GM19023 (cell line): Measurements from ENCODE around the gene APLF.
"Not testable (repeated sequence)": the region's sequence is repeated elsewhere in the genome, so short reads cannot be mapped to it uniquely, and the experiment has no call there.

Experiments
- ATAC-seq: cut with Tn5 transposase; IDR thresholded peaks from one replicate; pipeline ENCODE4 v1.9.1; 2021; ENCODE audit warnings: mild to moderate bottlenecking, moderate library complexity; ENCODE audit not compliant: unreplicated experiment

The APLF gene

DNA sequence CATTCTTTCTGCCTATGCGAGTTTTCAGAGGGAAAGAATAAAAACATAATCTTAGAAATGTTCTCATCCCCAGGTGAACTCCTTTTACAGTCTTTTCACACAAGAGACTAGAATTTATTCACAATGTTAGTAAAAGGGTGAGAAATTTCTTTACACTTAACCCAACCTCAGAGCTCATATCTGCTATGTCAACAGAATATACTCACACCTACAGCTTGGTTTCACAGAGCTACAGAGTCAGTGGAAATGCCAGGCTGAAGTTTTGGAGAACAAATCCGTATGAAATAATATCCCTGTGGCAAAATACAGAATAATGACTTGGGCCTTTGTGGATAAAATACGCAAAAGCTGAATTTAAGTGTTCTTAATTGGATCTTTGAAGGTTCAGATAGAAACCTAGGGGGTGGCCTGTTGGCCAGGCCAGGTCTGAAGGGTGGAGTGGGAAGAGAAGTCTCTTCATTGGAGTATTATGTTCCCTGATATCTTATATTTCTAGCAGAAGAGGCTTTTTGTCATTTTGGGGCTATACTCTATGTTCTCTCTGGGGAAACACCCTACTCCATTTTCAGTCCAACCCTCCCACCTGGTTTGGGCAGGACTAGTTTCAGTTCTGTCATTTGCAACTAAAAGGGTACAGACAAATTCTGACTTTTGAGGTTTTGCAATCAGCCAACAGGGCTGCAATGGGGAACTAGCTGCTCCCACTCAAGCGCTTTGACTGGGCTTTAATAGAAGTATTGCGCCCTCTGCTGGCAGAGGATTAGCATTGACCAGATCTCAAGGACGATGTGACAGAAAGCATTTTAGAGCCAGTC, 26.0 kb upstream of the APLF start:
- ATAC-seq: peak; percentile 97

- no peak for ATAC-seq
Measured at GRCh38 chr2:68441994-68442322, 25.4 kb upstream of the APLF start.

GRCh38 chr2:68446425-68446824, 21.0 kb upstream of the APLF start:
- ATAC-seq: not testable (repeated sequence)

GRCh38 chr2:68447118-68447517, 20.3 kb upstream of the APLF start:
- no peak for ATAC-seq

GRCh38 chr2:68448671-68449653, 18.4 kb upstream of the APLF start:
- no peak for ATAC-seq

- ATAC-seq: no peak
Measured at GRCh38 chr2:68452158-68452900, 15.1 kb upstream of the APLF start.

DNA sequence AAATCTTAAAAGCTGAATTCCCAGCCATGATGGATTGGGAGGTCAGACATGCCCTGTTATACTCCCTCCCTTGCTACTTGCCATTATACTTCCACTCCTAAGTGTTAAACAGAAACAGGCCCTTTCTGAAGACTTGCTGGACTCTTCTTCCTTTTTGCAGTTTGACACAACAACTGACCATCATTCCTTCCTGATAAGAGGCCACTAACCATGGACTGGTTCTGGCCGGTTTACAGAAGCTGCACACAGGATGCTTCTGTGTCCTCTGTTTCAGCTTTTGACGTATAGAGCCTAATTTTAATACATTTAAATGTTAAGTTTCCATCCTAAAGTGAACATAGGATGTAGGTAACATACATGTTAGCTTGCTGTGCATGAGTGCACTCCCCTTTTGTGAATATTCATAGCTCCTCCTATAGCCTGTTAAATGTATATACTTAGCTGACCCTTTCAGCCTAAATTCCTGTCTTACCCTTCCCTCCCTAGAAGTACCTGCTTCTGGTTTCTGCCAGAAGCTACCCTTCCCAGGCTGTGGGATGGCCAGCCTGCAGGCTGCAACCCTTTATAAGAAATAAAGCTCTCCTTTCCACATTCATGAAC, 13.5 kb upstream of the APLF start:
- ATAC-seq: no peak

- ATAC-seq: no peak
Measured at GRCh38 chr2:68454719-68455118, 12.7 kb upstream of the APLF start.

DNA sequence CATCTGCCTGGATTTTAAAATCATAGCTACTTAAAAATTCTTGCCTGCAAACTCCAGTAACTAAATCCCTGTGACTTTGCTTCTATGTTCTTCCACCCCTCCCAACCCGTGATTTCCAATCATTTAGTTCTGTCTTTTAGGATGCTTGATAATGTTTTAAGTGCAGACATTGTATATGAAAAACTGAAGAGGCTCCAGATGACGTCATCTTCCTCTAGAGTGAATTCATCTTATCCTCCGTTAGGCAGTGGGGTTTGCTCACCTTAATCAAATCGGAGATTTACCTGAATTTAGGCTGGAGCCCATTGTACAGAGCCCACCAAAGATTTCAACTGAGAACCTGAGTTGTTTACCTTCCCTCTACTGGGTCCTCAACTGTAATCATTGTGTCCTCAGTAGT, 11.2 kb upstream of the APLF start:
- ATAC-seq: no peak

GRCh38 chr2:68458981-68459380, 8.4 kb upstream of the APLF start:
- no peak for ATAC-seq

DNA sequence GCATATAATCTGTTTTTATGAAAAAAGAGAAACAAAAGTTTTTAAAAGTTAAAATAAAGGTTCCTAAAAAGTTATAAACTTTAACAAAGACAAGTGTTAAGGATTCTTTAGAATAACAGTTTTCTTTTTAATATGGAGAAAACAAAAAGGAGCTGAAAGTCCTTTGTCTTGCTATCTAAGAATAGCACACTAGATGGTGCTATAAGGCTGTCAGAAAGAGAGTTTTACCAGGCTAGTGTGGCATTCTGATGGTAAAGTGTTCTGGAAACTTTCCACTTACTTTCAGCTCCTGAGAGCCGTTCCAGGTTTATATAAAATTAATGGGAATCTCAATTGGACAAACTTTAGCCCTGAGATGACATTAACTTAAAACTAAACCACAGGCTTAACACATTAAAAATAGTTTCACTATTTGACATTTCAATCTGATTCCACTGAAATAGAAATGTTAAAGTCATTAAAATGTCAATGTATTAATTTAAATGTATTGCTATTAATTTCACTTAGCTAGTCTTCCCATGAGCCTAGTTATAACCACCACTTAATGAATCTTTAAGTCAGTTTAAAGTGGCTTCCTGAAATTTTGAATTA, 4.0 kb upstream of the APLF start:
- ATAC-seq: no peak

- ATAC-seq: no peak
Measured at GRCh38 chr2:68464651-68465050, 2.7 kb upstream of the APLF start.

- ATAC-seq: no peak
Measured at GRCh38 chr2:68465081-68465916, 2.1 kb upstream of the APLF start.

DNA sequence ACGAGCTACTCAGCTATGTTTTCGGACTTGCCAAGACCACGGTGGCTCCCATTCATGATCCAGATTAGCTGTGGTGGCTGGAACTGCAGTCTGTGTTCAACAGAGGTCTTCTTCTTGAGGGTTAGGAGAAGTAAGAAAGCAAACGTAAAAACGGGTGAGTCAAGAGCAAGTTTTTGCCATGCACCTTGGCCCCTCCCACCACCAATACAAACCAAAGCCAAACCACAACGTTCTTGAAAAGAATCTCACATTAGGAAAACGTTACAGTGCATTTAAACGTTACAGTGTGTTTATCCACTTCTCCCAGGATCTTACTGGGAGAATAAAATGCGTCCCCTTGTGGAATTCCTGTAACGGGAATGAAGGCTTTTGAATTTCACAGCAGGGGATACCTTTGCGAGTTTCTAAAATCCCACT, 1.0 kb upstream of the APLF start:
- no peak for ATAC-seq

GRCh38 chr2:68466778-68467076, 658 bp upstream of the APLF start:
- ATAC-seq: no peak

DNA sequence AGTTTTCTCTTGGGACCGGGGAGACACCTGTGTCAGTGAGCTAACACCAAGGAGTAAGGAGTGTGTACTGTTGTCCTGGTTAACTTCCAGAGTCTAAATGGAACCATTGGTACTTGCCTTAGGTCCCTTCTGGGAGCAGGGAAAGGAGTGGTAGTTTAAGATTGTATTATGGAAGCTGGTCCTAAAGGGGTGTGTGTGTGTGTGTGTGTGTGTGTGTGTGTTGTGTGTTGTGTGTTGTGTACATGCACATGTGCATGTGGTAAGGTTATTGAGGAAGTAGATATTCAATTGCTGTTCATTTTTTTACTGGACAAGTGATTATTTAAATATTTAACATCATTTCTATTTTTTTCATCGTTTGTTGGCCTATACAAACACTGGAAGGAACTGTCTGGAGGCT, 1.4 kb downstream of the APLF start:
- no peak for ATAC-seq

DNA sequence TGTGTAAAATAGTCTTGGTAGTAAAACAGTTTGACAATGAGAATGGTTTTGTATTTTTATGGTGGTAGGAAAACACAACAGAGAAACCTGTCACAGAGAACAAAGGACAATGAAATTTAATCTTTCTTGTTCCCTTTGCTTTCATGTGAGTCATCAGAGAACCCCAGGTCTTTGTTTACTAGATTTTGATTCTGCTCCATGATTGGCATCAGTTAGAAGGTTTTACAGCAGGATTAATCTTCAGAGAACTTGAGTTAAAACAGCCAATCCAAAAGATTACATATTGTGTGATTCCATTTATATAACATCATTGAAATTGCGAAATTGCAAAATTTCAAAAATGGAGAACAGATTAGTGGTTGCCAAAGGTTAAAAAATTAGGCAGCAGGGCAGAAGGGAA, 2.5 kb downstream of the APLF start:
- ATAC-seq: no peak

- ATAC-seq: no peak
Measured at GRCh38 chr2:68471385-68471784, 4.0 kb downstream of the APLF start.

DNA sequence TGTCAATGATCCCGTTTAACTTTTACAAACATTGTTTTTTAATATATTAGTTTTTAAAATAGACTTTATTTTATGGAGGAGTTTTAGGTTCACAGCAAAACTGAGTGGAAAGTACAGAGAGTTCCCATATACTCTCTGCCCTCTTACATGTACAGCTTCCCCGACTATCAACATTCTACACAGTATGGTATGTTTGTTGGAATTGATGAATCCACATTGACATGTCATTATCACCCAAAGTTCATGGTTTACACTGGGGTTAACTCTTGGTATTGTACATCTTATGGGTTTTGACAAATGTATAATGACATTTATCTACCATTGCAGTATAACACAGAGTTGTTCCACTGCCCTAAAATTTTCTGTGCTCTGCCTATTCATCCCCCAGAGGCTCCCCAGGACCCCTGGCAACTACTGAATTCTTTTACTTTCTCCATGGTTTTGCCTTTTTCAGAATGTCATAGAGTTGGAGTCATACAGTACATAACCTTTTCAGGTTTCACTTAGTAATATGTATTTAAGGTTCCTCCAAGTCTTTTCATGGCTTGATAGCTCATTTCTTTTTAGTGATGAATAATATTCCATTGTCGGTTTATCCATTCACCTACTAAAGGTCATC, 5.5 kb downstream of the APLF start:
- no peak for ATAC-seq
